Stimulated activated CD4-positive, alpha-beta T cell treated with anti-CD3 and anti-CD28 coated beads, Interleukin-1b, Interleukin-23, amount 100 ng/mL, for 4 hours (primary cell): Measurements from ENCODE around the gene ABCB4.

ENCODE experiments used
- DNase-seq, 2 donors: peaks; one replicate each; pipeline ENCODE4 v3.0.0-alpha.2; 2020; ENCODE audit warnings: low read depth in 2 of 2

The ABCB4 gene

GRCh38 chr7:87420173-87420572 is 55.3 kb downstream of the ABCB4 start:
- no peak for DNase-seq

GRCh38 chr7:87416682-87417587 is 58.5 kb downstream of the ABCB4 start:
- DNase-seq, result peak; percentile 27 to 66

- no peak for DNase-seq
These were observed 60.7 kb downstream of the ABCB4 start for GRCh38 chr7:87414794-87415188.

GRCh38 chr7:87413951-87414793 is 61.3 kb downstream of the ABCB4 start:
- no peak for DNase-seq

- DNase-seq, result no peak
These were observed 62.5 kb downstream of the ABCB4 start for GRCh38 chr7:87413029-87413428.

- no peak for DNase-seq
These were observed 64.3 kb downstream of the ABCB4 start for GRCh38 chr7:87411186-87411585.

GRCh38 chr7:87404674-87405073 is 70.8 kb downstream of the ABCB4 start:
- no peak for DNase-seq

- DNase-seq, result no peak
These were observed 77.0 kb downstream of the ABCB4 start for GRCh38 chr7:87398446-87398845.

GRCh38 chr7:87395442-87396020 is 79.9 kb downstream of the ABCB4 start:
- DNase-seq, result no peak

GRCh38 chr7:87391020-87391701 is 84.3 kb downstream of the ABCB4 start:
- DNase-seq, result no peak

GRCh38 chr7:87380905-87381304 is 94.6 kb downstream of the ABCB4 start:
- DNase-seq, result no peak

GRCh38 chr7:87375662-87376435 is 99.6 kb downstream of the ABCB4 start:
- no peak for DNase-seq

- no peak for DNase-seq
These were observed 104.8 kb downstream of the ABCB4 start for GRCh38 chr7:87370660-87371180.

GRCh38 chr7:87369216-87369615 is 106.3 kb downstream of the ABCB4 start:
- no peak for DNase-seq

GRCh38 chr7:87364246-87364645 is 111.2 kb downstream of the ABCB4 start:
- no peak for DNase-seq

GRCh38 chr7:87363342-87363741 is 112.1 kb downstream of the ABCB4 start:
- DNase-seq, result no peak

- no peak for DNase-seq
These were observed 114.2 kb downstream of the ABCB4 start for GRCh38 chr7:87361320-87361719.

- DNase-seq, result no peak
These were observed 116.1 kb downstream of the ABCB4 start for GRCh38 chr7:87359366-87359765.

- no peak for DNase-seq
These were observed 119.0 kb downstream of the ABCB4 start for GRCh38 chr7:87356448-87356847.

GRCh38 chr7:87354749-87355148 is 120.7 kb downstream of the ABCB4 start:
- no peak for DNase-seq
